ENCODE measurements around the gene HNRNPLL. TPM values are rescaled to one million over a fixed set of nuclear protein-coding genes. Genes with fewer than 3 reads are reported as not detected.

Gene HNRNPLL
- total RNA-seq, 2 donors from 2014 or later, result 17.8 to 19.1 TPM

DNA sequence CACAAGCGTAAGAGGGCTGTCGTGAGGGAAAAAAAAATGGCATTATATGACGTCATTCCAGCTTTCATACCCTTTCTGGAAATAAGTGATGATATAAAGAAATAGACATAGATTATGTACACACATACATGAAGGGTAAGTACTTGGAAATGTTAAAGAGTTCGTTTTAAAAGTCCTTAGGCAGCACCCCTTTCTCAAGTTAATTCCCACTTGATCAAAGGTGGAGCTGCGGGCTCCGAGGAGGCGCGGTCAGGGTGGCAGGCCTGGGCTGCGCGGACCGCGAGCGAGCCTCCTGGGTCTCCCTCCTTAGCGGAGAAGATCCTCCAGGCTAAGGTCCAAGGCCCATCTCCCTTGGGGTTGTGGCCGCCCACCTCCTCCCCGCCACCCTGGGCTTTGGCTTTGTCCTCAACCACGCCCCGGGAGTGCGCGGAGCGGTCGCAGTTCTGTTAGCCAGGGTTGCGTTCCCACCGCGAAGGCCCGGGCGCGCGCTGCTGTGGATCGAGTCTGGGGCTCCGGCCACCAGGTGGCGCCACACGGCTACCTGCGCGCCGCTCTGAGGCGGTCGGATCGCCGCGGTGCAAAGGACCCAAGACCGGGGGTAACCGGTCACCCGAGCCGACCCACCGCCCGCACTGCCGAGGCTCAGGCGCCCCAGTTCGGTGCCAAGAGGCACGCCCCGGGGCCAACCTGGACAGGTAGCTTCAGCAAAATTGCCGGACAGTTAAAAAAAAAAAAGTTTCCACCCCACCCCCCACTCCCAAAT is 66.8 kb downstream of the HNRNPLL start:
- Histone ChIP-seq H3K27ac (no peak overlapping the region), H3K4me3 (peak overlapping the region; percentile 36 to 56)
- peak; percentile 82 for DNase-seq (ENCODE audit: low spot score)

DNA sequence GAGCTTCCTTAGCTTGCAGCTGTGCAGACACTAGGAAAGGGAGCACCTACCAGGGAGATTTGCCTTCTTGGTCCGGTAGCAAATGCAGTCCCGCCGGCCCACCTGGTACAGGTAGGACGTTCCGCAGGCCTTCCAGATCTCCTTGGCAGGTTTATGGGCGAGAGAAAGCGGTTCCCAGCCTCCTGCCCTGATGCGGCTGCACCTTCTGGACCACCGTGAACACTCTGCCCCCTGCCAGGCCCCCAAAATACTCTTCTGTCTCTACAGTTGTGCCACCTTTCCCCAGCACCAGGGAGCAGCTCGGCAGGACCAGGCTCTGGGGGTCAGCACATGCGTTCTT is 67.4 kb downstream of the HNRNPLL start:
- TF ChIP-seq, protein P1, sequence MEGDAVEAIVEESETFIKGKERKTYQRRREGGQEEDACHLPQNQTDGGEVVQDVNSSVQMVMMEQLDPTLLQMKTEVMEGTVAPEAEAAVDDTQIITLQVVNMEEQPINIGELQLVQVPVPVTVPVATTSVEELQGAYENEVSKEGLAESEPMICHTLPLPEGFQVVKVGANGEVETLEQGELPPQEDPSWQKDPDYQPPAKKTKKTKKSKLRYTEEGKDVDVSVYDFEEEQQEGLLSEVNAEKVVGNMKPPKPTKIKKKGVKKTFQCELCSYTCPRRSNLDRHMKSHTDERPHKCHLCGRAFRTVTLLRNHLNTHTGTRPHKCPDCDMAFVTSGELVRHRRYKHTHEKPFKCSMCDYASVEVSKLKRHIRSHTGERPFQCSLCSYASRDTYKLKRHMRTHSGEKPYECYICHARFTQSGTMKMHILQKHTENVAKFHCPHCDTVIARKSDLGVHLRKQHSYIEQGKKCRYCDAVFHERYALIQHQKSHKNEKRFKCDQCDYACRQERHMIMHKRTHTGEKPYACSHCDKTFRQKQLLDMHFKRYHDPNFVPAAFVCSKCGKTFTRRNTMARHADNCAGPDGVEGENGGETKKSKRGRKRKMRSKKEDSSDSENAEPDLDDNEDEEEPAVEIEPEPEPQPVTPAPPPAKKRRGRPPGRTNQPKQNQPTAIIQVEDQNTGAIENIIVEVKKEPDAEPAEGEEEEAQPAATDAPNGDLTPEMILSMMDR (IDR thresholded peaks at IDR 0.05), result no peak
- H3K27ac ChIP-seq, result no peak overlapping the region
- no peaks in the 10 kb centered on the region for H3K27me3 ChIP-seq
- H3K4me3 ChIP-seq, result peak overlapping the region in 1 of 2 donors; percentile 56
- no peaks in the 10 kb centered on the region for H3K36me3 ChIP-seq
- H3K9me3 ChIP-seq, result no peaks in the 10 kb centered on the region
- no peak for DNase-seq (ENCODE audit: low spot score)
- H3K4me1 ChIP-seq, result peaks cover 0 to 12% of the 10 kb centered on the region in 2 donors

More for the DNA sequence above, 66.8 kb downstream of the HNRNPLL start:
- Histone ChIP-seq H3K36me3 (no peaks in the 10 kb centered on the region), H3K27me3 (no peaks in the 10 kb centered on the region), H3K4me1 (peaks cover 0 to 12% of the 10 kb centered on the region in 2 donors), H3K9me3 (no peaks in the 10 kb centered on the region)
- TF ChIP-seq, protein P1 (IDR thresholded peaks at IDR 0.05), result peak; percentile 80 to 97

DNA sequence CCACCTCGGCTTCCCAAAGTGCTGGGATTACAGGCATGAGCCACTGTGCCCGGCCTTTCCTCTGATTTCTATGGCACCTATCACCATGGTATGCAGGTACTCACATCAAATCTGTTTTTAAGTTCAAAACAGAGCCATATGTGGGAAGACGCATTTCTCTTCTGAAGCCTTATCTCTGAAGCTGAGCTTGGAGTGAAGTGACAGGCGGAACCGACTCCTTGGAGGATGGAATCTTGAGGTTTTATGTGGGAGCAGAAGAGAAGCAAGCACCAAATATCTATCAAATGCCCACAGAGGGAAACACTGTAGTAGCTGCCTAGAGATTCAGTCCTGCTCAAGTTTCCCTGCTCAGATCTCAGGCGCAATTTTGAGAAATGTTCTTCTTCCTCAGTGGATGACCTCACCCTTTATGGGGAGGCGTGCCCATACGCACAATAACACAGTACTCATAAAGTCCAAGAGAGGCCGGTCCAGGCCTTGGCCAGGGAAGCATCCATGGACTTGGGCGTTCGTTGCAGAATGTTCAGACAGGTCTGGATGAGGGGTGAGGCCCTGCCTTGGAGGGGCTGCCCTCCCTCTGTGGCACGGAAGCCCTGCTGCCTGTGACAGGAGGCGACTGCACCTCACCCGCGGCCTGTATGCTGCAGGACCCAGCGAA is 67.9 kb downstream of the HNRNPLL start:
- no peak overlapping the region for H3K27ac ChIP-seq

DNA sequence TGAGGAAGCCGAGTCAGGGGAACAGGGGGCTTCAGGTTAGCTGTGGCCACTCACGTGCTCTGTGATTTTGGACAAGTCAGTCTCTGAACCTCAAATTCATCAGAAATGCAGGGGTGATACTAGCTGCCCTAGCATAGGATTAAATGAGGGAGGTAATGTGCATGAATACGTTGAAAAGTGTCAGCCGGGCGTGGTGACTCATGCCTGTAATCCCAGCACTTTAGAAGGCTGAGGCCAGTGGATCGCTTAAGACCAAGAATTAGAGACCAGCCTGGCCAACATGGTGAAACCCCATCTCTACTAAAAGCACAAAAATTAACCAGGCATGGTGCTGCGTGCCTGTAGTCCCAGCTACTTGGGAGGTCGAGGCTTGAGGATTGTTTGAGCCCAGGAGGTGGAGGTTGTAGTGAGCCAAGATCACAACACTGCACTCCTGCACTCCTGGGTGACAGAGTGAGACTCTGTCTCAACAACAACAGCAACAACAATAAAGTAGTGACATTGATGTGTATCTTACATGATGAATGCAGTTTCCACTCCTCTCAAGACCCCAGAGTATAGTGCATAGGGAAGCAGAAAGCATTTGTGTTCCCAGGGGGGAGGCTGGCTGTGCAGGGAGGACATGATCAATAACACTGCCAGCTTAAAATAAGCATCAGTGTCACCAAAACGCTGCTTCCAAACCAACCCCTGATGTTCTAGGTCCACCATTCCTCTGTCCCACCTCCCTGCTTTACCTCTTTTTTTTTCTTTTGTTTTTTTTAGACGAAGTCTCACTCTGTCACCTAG is 68.8 kb downstream of the HNRNPLL start:
- Histone ChIP-seq H3K27me3 (no peaks in the 10 kb centered on the region), H3K4me3 (no peak overlapping the region), H3K36me3 (no peaks in the 10 kb centered on the region), H3K27ac (no peak overlapping the region), H3K9me3 (no peaks in the 10 kb centered on the region), H3K4me1 (peaks cover 0 to 12% of the 10 kb centered on the region in 2 donors)
- TF ChIP-seq, protein P1 (IDR thresholded peaks at IDR 0.05), result no peak
- no peak for DNase-seq (ENCODE audit: low spot score)

More for the DNA sequence above, 67.9 kb downstream of the HNRNPLL start:
- H3K4me3 ChIP-seq, result no peak overlapping the region
- peaks cover 0 to 12% of the 10 kb centered on the region in 2 donors for H3K4me1 ChIP-seq
- TF ChIP-seq, protein P1 (IDR thresholded peaks at IDR 0.05), result no peak
- DNase-seq (ENCODE audit: low spot score), result no peak
- H3K27me3 ChIP-seq, result no peaks in the 10 kb centered on the region
- H3K9me3 ChIP-seq, result no peaks in the 10 kb centered on the region
- H3K36me3 ChIP-seq, result no peaks in the 10 kb centered on the region

DNA sequence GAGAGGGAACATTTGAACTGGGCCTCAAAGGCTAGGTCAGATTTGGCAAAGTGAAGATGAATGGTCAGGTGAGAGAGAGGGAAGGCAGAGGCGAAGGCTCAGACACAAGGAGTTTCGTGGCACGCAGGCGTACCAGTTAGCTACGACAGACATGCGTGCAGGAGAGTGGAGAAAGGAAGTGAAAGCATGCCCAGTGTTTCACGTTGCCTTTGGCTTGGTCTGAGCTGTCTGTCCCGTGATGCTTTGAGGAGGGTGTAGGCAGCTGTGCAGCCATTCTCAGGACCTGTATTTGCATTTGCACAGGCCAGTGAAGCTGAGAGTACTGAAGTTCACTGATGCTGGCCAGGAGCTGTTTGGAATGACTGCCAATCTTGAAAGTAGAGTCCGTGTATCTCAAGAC is 69.5 kb downstream of the HNRNPLL start:
- Histone ChIP-seq H3K27me3 (no peaks in the 10 kb centered on the region), H3K4me1 (peaks cover 0 to 12% of the 10 kb centered on the region in 2 donors), H3K27ac (no peak overlapping the region), H3K4me3 (no peak overlapping the region), H3K9me3 (no peaks in the 10 kb centered on the region), H3K36me3 (no peaks in the 10 kb centered on the region)
- TF ChIP-seq, protein P1 (IDR thresholded peaks at IDR 0.05), result no peak
- no peak for DNase-seq (ENCODE audit: low spot score)

All from right atrium auricular region (tissue), 2 donors.